Measurements from ENCODE around the gene PM20D2. TPM values are rescaled to one million over a fixed set of nuclear protein-coding genes. Genes with fewer than 3 reads are reported as not detected.
"Not testable (repeated sequence)": the region's sequence is repeated elsewhere in the genome, so short reads cannot be mapped to it uniquely, and the experiment has no call there.

PM20D2 gene
- total RNA-seq, 2 experiments from 2014 or later = 5.2 to 5.3 TPM

DNA sequence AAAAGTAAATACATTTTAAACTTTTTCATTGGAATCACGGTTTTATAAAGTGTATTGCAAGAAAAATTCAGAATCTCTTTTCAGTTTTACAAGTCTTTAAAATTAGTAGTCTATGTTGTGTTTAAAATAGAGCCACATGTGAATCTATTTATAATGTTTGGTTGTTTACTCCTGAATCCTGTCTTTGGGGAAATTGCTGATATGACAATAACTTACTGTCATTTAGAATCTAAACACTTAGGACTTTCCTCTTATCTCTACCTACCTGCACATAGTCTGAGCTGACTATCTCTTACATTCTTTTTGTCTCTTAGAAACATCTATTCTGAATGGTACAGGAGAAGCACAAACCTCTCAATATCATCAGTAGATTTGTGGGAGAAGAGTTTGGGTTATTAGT lies 23.9 kb upstream of the PM20D2 start:
- Mint-ChIP-seq H3K4me1 (ENCODE audit: low read depth) (peaks cover 4% of the 10 kb centered on the region), H3K27me3 (peaks cover 4% of the 10 kb centered on the region), H3K27ac (no peak overlapping the region), H3K4me3 (no peak overlapping the region), H3K9me3 (no peaks in the 10 kb centered on the region), H3K36me3 (ENCODE audit: low read depth) (peaks cover 7% of the 10 kb centered on the region)
- ATAC-seq (ENCODE audit: poor library complexity) = no peak
- intact Hi-C loops (cut with DNase I, micrococcal nuclease) = loop anchor here in 1 of 2 experiments (5.0 kb wide), 1 partner anchor 120 kb away; no protein-coding TSS in a partner anchor
- ChIA-PET POLR2A (interaction anchor here (0.7 kb wide), 1 partner anchor 24 kb away, joined by 4 read pairs; the partner anchor contains the start of gene PM20D2), CTCF (no interaction called here)
- no peaks in the 10 kb centered on the region for H3K9me3 ChIP-seq (ENCODE audit: control insufficient read depth in 1 of 2, insufficient read depth in 1 of 2, low read length in 2 of 2)
- H3K4me1 ChIP-seq (ENCODE audit: insufficient read depth, low read length) = peaks cover 9% of the 10 kb centered on the region
- TF ChIP-seq CTCF (IDR thresholded peaks at IDR 0.05) = no peak
- H3K36me3 ChIP-seq (ENCODE audit: insufficient read depth, low read length) = no peaks in the 10 kb centered on the region
- no peak for DNase-seq
- peaks cover 0 to 2% of the 10 kb centered on the region in 2 experiments for H3K27me3 ChIP-seq (ENCODE audit: control insufficient read depth in 1 of 2, insufficient read depth in 2 of 2, low read length in 2 of 2)
- no peak overlapping the region for H3K27ac ChIP-seq (ENCODE audit: low read depth in 1 of 2, low read length in 2 of 2)
- no peak overlapping the region for H3K4me3 ChIP-seq (ENCODE audit: low read length)

- peaks cover 7% of the 10 kb centered on the region for H3K36me3 Mint-ChIP-seq (ENCODE audit: low read depth)
- POLR2A ChIA-PET = no interaction called here
- intact Hi-C loops (cut with DNase I, micrococcal nuclease) = loop anchor here in 1 of 2 experiments (5.0 kb wide), 1 partner anchor 120 kb away; no protein-coding TSS in a partner anchor
- Histone ChIP-seq H3K27me3 (ENCODE audit: control insufficient read depth in 1 of 2, insufficient read depth in 2 of 2, low read length in 2 of 2) (no peaks in the 10 kb centered on the region), H3K9me3 (ENCODE audit: control insufficient read depth in 1 of 2, insufficient read depth in 1 of 2, low read length in 2 of 2) (peaks cover 0 to 6% of the 10 kb centered on the region in 2 experiments), H3K4me1 (ENCODE audit: insufficient read depth, low read length) (peaks cover 5% of the 10 kb centered on the region), H3K4me3 (ENCODE audit: low read length) (no peak overlapping the region), H3K36me3 (ENCODE audit: insufficient read depth, low read length) (no peaks in the 10 kb centered on the region), H3K27ac (ENCODE audit: low read depth in 1 of 2, low read length in 2 of 2) (no peak overlapping the region)
- peak; percentile 24 for TF ChIP-seq CTCF (IDR thresholded peaks at IDR 0.05)
- H3K27ac Mint-ChIP-seq = no peak overlapping the region
- H3K9me3 Mint-ChIP-seq = no peaks in the 10 kb centered on the region
- peak in 3 of 14 experiments; percentile 38 to 45 (median 45) for DNase-seq
- peak; percentile 66 for ATAC-seq (ENCODE audit: poor library complexity)
- H3K4me3 Mint-ChIP-seq = no peak overlapping the region
- no peaks in the 10 kb centered on the region for H3K4me1 Mint-ChIP-seq (ENCODE audit: low read depth)
- CTCF ChIA-PET = interaction anchor here (1.3 kb wide), 1 partner anchor 140 kb away, joined by 3 read pairs; no protein-coding TSS in a partner anchor
- H3K27me3 Mint-ChIP-seq = no peaks in the 10 kb centered on the region
Measured at GRCh38 chr6:89122625-89123024, 23.2 kb upstream of the PM20D2 start.

DNA sequence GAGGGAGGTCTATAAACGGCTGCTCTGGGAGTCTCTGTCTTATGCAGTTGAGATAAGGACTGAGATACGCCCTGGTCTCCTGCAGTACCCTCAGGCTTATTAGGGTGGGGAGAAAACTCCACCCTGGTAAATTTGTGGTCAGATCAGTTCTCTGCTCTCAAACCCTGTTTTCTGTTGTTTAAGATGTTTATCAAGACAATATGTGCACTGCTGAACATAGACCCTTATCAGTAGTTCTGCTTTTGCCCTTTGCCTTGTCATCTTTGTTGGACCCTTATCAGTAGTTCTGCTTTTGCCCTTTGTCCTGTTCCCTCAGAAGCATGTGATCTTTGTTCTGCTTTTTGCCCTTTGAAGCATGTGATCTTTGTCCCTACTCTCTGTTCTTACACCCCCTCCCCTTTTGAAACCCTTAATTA lies 17.6 kb upstream of the PM20D2 start:
- intact Hi-C loops (cut with DNase I, micrococcal nuclease); H3K9me3 ChIP-seq (ENCODE audit: control insufficient read depth in 1 of 2, insufficient read depth in 1 of 2, low read length in 2 of 2); POLR2A ChIA-PET; H3K4me1 ChIP-seq (ENCODE audit: insufficient read depth, low read length); ATAC-seq (ENCODE audit: poor library complexity); H3K4me3 Mint-ChIP-seq; CTCF ChIA-PET; DNase-seq; H3K27me3 Mint-ChIP-seq; H3K27ac ChIP-seq (ENCODE audit: low read depth in 1 of 2, low read length in 2 of 2); H3K4me1 Mint-ChIP-seq (ENCODE audit: low read depth); H3K9me3 Mint-ChIP-seq; H3K4me3 ChIP-seq (ENCODE audit: low read length); H3K27ac Mint-ChIP-seq; H3K27me3 ChIP-seq (ENCODE audit: control insufficient read depth in 1 of 2, insufficient read depth in 2 of 2, low read length in 2 of 2); H3K36me3 ChIP-seq (ENCODE audit: insufficient read depth, low read length): not testable (repeated sequence)
- peaks cover 12% of the 10 kb centered on the region for H3K36me3 Mint-ChIP-seq (ENCODE audit: low read depth)

DNA sequence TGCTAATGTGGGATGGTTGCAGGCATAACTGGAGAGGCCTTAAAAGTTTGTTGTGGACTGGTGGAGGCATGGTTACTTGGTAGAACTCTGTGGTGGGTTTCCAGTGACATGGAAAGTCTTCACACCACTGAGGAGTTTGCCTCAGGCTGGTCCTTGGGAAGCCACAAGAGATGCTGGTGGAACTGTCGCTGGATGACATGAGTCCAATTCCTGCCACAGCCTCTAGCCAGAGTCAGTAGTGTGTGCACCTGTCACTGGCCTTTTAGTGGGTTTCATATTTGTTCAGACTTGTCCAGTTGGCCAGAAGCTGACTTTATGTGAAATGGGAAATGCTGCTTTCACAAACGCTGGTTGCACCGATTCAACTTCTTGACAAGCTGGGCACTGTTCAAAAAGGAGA lies 14.3 kb upstream of the PM20D2 start:
- Mint-ChIP-seq H3K4me1 (ENCODE audit: low read depth) (no peaks in the 10 kb centered on the region), H3K36me3 (ENCODE audit: low read depth) (peaks cover 5% of the 10 kb centered on the region), H3K9me3 (peaks cover 4% of the 10 kb centered on the region), H3K27ac (no peak overlapping the region), H3K27me3 (no peaks in the 10 kb centered on the region), H3K4me3 (no peak overlapping the region)
- no peak for DNase-seq
- Histone ChIP-seq H3K9me3 (ENCODE audit: control insufficient read depth in 1 of 2, insufficient read depth in 1 of 2, low read length in 2 of 2) (peaks cover 0 to 7% of the 10 kb centered on the region in 2 experiments), H3K36me3 (ENCODE audit: insufficient read depth, low read length) (no peaks in the 10 kb centered on the region), H3K27ac (ENCODE audit: low read depth in 1 of 2, low read length in 2 of 2) (no peak overlapping the region), H3K4me3 (ENCODE audit: low read length) (no peak overlapping the region), H3K4me1 (ENCODE audit: insufficient read depth, low read length) (no peaks in the 10 kb centered on the region), H3K27me3 (ENCODE audit: control insufficient read depth in 1 of 2, insufficient read depth in 2 of 2, low read length in 2 of 2) (no peaks in the 10 kb centered on the region)
- no peak for TF ChIP-seq CTCF (IDR thresholded peaks at IDR 0.05)
- POLR2A ChIA-PET = interaction anchor here (1.2 kb wide), 1 partner anchor 14 kb away, joined by 3 read pairs; the partner anchor contains the start of gene PM20D2
- ATAC-seq (ENCODE audit: poor library complexity) = no peak
- CTCF ChIA-PET = no interaction called here
- intact Hi-C loops (cut with DNase I, micrococcal nuclease) = no loop called here
